T-helper 2 cell treated with Interferon-gamma antibody and Interleukin-4, amounts not matched to agents 100 ng/mL and 5 ng/mL, for 36 hours (primary cell): ENCODE data around the gene TXLNA. TPM values are rescaled to one million over a fixed set of nuclear protein-coding genes. Genes with fewer than 3 reads are reported as not detected.

Source experiments
- intact Hi-C: fragments of 100-400 bp; cut with micrococcal nuclease; formaldehyde crosslinking; loops from one replicate; pipeline ENCODE4 v1.15.1; 2023
- total RNA-seq: library from RNA; stranded (reverse); gene quantifications from 2 replicates; pipeline ENCODE4 v1.2.3, GENCODE V29; 2022

Gene TXLNA
- total RNA-seq, 1 donor from 2014 or later: 79.4 TPM

- intact Hi-C loops: no loop called here
Measured at GRCh38 chr1:32182060-32182459, 2.6 kb downstream of the TXLNA start.

- intact Hi-C loops: no loop called here
Measured at GRCh38 chr1:32184650-32185049, 5.2 kb downstream of the TXLNA start.

GRCh38 chr1:32186077-32186476 lies 6.6 kb downstream of the TXLNA start:
- intact Hi-C loops: no loop called here

GRCh38 chr1:32186491-32186890 lies 7.0 kb downstream of the TXLNA start:
- intact Hi-C loops: no loop called here

- intact Hi-C loops: no loop called here
Measured at GRCh38 chr1:32187850-32188249, 8.4 kb downstream of the TXLNA start.

- intact Hi-C loops: no loop called here
Measured at GRCh38 chr1:32192220-32192948, 12.9 kb downstream of the TXLNA start.

- intact Hi-C loops: no loop called here
Measured at GRCh38 chr1:32194984-32195383, 15.5 kb downstream of the TXLNA start.

- intact Hi-C loops: no loop called here
Measured at GRCh38 chr1:32195531-32195930, 16.1 kb downstream of the TXLNA start.

- intact Hi-C loops: no loop called here
Measured at GRCh38 chr1:32195972-32196823, 16.7 kb downstream of the TXLNA start.

- intact Hi-C loops: no loop called here
Measured at GRCh38 chr1:32197074-32197473, 17.6 kb downstream of the TXLNA start.

GRCh38 chr1:32197837-32198236 lies 18.4 kb downstream of the TXLNA start:
- intact Hi-C loops: no loop called here

GRCh38 chr1:32198237-32199042 lies 19.0 kb downstream of the TXLNA start:
- intact Hi-C loops: no loop called here

- intact Hi-C loops: no loop called here
Measured at GRCh38 chr1:32199043-32199716, 19.7 kb downstream of the TXLNA start.

- intact Hi-C loops: loop anchor here (1.0 to 5.0 kb wide), 7 partner anchors 19 to 213 kb away; partner anchors contain the start of genes BSDC1, EIF3I, KPNA6 and LCK
Measured at GRCh38 chr1:32199717-32200072, 20.2 kb downstream of the TXLNA start.

GRCh38 chr1:32200226-32201010 lies 20.9 kb downstream of the TXLNA start, which contains the start of gene CCDC28B:
Gene CCDC28B (plus strand): TSS chr1:32200595. CDS start chr1:32201936, 1,341 bp downstream.
- intact Hi-C loops: loop anchor here (1.0 to 5.0 kb wide), 8 partner anchors 20 to 212 kb away; partner anchors contain the start of genes BSDC1, EIF3I, KPNA6 and LCK

GRCh38 chr1:32201011-32201855 lies 21.8 kb downstream of the TXLNA start:
- intact Hi-C loops: loop anchor here (1.0 to 5.0 kb wide), 7 partner anchors 20 to 211 kb away; partner anchors contain the start of genes BSDC1, EIF3I, LCK and TMEM234

- intact Hi-C loops: loop anchor here (5.0 kb wide), 2 partner anchors 187 to 207 kb away; partner anchors contain the start of gene BSDC1
Measured at GRCh38 chr1:32204943-32205361, 25.5 kb downstream of the TXLNA start.

- intact Hi-C loops: no loop called here
Measured at GRCh38 chr1:32205401-32206370, 26.2 kb downstream of the TXLNA start, which contains the start of gene IQCC. Gene IQCC (plus strand): TSS chr1:32205671. CDS start chr1:32205682, 11 bp downstream.
